SU-DHL-6 (cell line): Measurements from ENCODE around the gene ZC3H7B.

Experiments
- CTCF ChIP-seq: fragments of 200-600 bp; sonication (generic); IDR thresholded peaks from one replicate; pipeline ENCODE4 v1.5.1; 2017; ENCODE audit warnings: antibody characterized with exemption, mild to moderate bottlenecking, low read length, moderate library complexity; ENCODE audit not compliant: insufficient read depth, poor library complexity, severe bottlenecking
- EZH2phosphoT487 ChIP-seq: fragments of 200-600 bp; sonication (generic), shearing (Covaris generic); conservative IDR thresholded peaks from 2 replicates; pipeline ENCODE4 v1.6.1; 2018; ENCODE audit warnings: mild to moderate bottlenecking, antibody characterized with exemption, low read length, moderate library complexity, mixed read lengths

DNA sequence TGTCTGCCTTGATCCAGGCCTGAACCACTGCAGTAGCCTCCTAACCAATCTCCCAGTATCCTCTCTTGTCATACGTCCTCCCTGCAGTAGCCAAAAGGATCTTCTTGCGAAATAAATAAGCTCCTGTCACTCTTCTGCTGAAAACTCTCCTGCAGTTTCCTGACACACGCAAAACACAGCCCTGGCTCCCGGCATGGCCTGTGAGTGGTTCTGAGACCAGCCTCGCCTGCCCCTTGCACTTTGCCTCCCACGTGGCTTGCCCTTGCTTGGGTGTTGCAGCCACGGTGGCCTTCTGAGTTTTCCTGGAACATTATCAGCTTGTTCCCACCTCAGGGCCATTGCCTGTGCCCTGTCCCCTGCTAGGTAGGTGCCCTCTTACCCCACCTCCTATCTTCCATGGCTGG is 7.2 kb downstream of the ZC3H7B start:
- TF ChIP-seq CTCF (no peak), EZH2phosphoT487 (no peak)
